Neutrophil (primary cell): Measurements from ENCODE around the gene TMEM39B.
"Not testable (repeated sequence)": the region's sequence is repeated elsewhere in the genome, so short reads cannot be mapped to it uniquely, and the experiment has no call there.

Experiments
- H3K27ac ChIP-seq: fragments of 200-600 bp; sonication (generic); 2 replicates; pipeline ENCODE4 v1.5.1; 2016; ENCODE audit warnings: mild to moderate bottlenecking, moderate library complexity
- H3K27me3 ChIP-seq: fragments of 200-600 bp; sonication (generic); 2 replicates; pipeline ENCODE4 v1.6.0; 2016; ENCODE audit warnings: mild to moderate bottlenecking
- H3K36me3 ChIP-seq: fragments of 200-600 bp; sonication (generic); 2 replicates; pipeline ENCODE4 v1.5.1; 2017
- H3K4me1 ChIP-seq, 2 experiments: fragments of 200-600 bp in 1 of 2; sonication (generic) in 1 of 2; 1 replicate in 1 of 2; 2 replicates in 1 of 2; pipeline versions ENCODE4 v1.5.1 to v1.6.1; 2013 to 2016; ENCODE audit warnings: low read depth in 1 of 2, low read length in 1 of 2, mild to moderate bottlenecking in 1 of 2, moderate library complexity in 1 of 2; ENCODE audit not compliant: control insufficient read depth in 1 of 2, insufficient read depth in 1 of 2
- H3K4me3 ChIP-seq, 2 experiments: fragments of 200-600 bp in 1 of 2; sonication (generic) in 1 of 2; 1 replicate in 1 of 2; 2 replicates in 1 of 2; pipeline ENCODE4 v1.5.1; 2013 to 2016; ENCODE audit warnings: low read depth in 1 of 2, low read length in 1 of 2, mild to moderate bottlenecking in 1 of 2, moderate library complexity in 1 of 2
- H3K9me3 ChIP-seq: fragments of 200-600 bp; sonication (generic); 2 replicates; pipeline ENCODE4 v1.5.1; 2016
- TF ChIP-seq, protein P1 (sequence below): fragments of 200-600 bp; sonication (generic); IDR thresholded peaks from 2 replicates; pipeline ENCODE4 v1.5.1; 2016; ENCODE audit warnings: antibody characterized with exemption

Gene TMEM39B

DNA sequence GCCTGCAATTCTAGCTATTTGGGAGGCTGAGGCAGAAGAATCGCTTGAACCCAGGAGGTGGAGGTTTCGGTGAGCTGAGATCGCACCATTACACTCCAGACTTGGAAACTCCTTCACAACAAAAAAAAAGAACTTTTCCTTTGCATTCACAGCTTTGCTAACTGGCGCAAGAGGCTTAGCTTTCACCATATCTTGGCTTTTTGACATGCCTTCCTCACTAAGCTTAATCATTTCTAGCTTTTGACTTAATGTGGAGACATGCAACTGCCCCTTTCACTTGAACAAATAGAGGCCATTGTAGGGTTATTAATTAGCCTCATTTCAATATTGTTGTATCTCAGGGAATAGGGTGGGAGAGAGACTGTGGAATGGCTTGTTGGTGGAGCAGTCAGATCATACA is 43.8 kb downstream of the TMEM39B start:
- Histone ChIP-seq H3K36me3 (no peaks in the 10 kb centered on the region), H3K27me3 (no peaks in the 10 kb centered on the region), H3K9me3 (no peaks in the 10 kb centered on the region), H3K4me3 (no peak overlapping the region), H3K27ac (no peak overlapping the region), H3K4me1 (peaks cover 5 to 10% of the 10 kb centered on the region in 2 experiments)
- TF ChIP-seq, protein P1, sequence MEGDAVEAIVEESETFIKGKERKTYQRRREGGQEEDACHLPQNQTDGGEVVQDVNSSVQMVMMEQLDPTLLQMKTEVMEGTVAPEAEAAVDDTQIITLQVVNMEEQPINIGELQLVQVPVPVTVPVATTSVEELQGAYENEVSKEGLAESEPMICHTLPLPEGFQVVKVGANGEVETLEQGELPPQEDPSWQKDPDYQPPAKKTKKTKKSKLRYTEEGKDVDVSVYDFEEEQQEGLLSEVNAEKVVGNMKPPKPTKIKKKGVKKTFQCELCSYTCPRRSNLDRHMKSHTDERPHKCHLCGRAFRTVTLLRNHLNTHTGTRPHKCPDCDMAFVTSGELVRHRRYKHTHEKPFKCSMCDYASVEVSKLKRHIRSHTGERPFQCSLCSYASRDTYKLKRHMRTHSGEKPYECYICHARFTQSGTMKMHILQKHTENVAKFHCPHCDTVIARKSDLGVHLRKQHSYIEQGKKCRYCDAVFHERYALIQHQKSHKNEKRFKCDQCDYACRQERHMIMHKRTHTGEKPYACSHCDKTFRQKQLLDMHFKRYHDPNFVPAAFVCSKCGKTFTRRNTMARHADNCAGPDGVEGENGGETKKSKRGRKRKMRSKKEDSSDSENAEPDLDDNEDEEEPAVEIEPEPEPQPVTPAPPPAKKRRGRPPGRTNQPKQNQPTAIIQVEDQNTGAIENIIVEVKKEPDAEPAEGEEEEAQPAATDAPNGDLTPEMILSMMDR: no peak

DNA sequence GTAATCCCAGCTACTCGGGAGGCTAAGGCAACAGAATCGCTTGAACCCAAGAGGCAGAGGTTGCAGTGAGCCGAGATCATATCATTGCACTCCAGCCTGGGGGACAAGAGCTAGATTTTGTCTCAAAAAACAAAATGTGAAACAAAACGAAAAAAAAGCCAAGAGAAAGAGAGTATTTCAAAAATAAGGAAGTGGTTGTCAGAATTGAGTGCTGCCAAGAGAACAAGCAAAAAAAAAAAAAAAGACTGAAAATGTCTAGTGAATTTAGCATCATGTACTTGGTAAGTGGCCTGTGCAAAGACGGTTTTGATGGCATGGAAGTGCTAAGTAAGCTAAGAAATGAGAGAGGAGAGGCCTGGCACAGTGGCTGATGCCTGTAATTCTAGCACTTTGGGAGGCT is 49.4 kb downstream of the TMEM39B start:
- Histone ChIP-seq H3K4me1 (peaks cover 16 to 23% of the 10 kb centered on the region in 2 experiments), H3K4me3 (no peak overlapping the region), H3K9me3 (no peaks in the 10 kb centered on the region), H3K36me3 (no peaks in the 10 kb centered on the region), H3K27ac (peak overlapping the region; percentile 68), H3K27me3 (no peaks in the 10 kb centered on the region)
- TF ChIP-seq, protein P1: no peak

DNA sequence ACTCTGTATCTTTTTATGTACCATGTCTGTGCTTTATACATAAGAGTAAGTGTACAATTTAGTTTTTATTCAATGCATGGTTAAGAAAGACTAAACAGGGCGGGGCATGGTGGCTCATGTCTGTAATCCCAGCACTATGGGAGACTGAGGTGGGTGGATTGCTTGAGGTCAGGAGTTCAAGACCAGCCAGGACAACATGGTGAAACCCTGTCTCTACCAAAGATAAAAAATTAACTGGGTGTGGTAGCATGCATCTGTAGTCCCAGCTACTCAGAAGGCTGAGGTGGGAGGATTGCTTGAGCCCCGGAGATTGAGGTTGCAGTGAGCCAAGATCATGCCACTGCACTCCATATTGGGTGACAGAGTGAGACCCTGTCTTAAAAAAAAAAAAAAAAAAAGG is 50.6 kb downstream of the TMEM39B start:
- not testable (repeated sequence) for H3K4me3 ChIP-seq, H3K27ac ChIP-seq, H3K27me3 ChIP-seq, H3K36me3 ChIP-seq, H3K9me3 ChIP-seq
- peaks cover 25 to 32% of the 10 kb centered on the region in 2 experiments for H3K4me1 ChIP-seq

DNA sequence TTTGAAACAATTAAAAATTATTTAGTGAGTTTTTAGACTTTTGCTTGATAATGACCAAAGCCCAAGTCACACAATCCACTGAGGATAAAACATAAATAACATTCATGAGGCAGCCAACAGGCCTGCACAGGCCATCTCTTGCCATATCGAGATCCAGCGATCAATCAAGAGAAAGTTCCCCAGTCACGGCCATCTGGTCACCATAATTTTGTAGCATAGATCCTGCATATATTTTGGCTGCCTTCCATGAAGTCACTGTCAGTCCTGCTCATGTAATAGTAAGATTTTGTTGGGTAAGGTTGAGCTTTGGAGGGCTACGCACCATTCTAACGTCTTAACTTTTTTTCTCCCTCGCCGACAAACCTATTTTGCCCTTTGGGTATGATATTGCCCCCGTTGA is 52.6 kb downstream of the TMEM39B start:
- H3K4me1 ChIP-seq: peaks cover 41 to 47% of the 10 kb centered on the region in 2 experiments
- H3K27ac ChIP-seq: no peak overlapping the region

DNA sequence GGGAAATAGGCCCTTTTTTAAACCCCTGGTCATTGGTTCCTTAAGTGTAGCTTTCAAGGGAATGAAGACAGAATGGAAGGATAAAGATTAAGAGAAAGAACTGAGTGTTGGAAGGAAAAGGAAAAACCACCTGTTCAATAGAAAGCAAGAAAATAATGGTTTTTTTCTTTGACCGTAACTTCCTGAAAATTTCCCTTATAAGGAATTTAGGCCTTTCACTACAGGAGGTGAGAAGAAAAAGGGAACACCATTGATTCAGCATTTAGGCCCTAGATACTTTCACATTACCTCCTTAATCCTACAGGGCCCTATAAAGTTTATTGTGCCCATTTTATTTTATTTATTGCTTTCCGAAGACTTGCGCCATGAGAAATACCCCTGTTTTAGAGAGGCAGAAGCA is 54.0 kb downstream of the TMEM39B start:
- Histone ChIP-seq H3K4me3 (no peak overlapping the region), H3K27me3 (no peaks in the 10 kb centered on the region), H3K27ac (peak overlapping the region; percentile 66), H3K36me3 (no peaks in the 10 kb centered on the region), H3K4me1 (peaks cover 38 to 43% of the 10 kb centered on the region in 2 experiments), H3K9me3 (no peaks in the 10 kb centered on the region)
- TF ChIP-seq, protein P1: no peak

More for the DNA sequence above, 52.6 kb downstream of the TMEM39B start:
- TF ChIP-seq, protein P1: no peak
- H3K4me3 ChIP-seq: no peak overlapping the region
- no peaks in the 10 kb centered on the region for H3K9me3 ChIP-seq
- no peaks in the 10 kb centered on the region for H3K27me3 ChIP-seq
- H3K36me3 ChIP-seq: no peaks in the 10 kb centered on the region

DNA sequence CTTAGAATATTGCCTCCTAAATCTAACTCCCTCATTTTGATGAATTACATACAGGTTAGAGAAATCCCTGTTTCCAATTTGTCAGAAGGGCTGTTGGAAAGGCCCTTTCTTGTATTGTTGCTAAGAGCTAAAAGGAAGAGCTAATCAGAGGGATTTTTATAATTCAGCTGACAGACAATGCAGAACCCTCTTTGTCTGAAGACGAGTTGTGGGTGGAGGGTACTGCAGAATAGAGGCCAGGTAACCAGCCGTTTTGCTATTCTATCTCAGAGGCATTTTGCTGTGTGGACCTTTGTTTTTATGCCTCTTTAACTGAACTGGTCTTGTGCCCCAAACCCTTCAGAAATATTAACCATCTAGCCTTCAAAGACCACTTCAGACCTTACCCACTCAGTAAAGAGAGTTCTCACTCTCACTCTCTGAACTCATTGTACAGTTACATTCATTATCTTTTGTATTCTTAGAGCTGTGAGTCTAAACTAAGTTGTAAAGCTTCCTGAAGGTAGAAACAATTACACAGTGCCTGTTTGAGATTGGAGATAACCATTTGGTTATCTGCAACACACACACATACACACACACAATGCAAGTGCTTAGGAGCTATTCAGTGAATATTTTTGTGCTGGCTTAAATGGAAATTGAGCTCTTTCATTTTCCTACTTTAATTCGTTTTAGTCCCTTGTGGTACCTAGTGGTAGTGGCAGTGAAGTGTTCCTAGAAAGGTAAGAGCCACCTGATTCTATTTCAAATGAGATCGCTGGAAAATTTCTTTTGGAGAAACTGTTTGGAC is 54.9 kb downstream of the TMEM39B start:
- peaks cover 35 to 38% of the 10 kb centered on the region in 2 experiments for H3K4me1 ChIP-seq
- H3K27me3 ChIP-seq: no peaks in the 10 kb centered on the region
- H3K4me3 ChIP-seq: no peak overlapping the region
- H3K9me3 ChIP-seq: no peaks in the 10 kb centered on the region
- H3K27ac ChIP-seq: peak overlapping the region; percentile 66
- H3K36me3 ChIP-seq: no peaks in the 10 kb centered on the region
- TF ChIP-seq, protein P1: no peak
